GM18909 (cell line): ENCODE results near the gene KIF20B.
A peak's percentile ranks its signal among the peaks of the same experiment; 100 is the strongest.

Experiments used
- ATAC-seq: cut with Tn5 transposase; IDR thresholded peaks from one replicate; pipeline ENCODE4 v1.9.1; 2021; ENCODE audit warnings: mild to moderate bottlenecking; ENCODE audit not compliant: unreplicated experiment, poor library complexity

Gene KIF20B

GRCh38 chr10:89701242-89702120 lies at the start of gene KIF20B:
KIF20B (plus strand) TSS chr10:89701590; CDS start chr10:89705295, 3,705 bp downstream.
- ATAC-seq: peak; percentile 98

- ATAC-seq: peak; percentile 42
Observed at GRCh38 chr10:89651916-89652573, 49.3 kb upstream of the KIF20B start.

- ATAC-seq: no peak
Observed at GRCh38 chr10:89652806-89653370, 48.5 kb upstream of the KIF20B start.

- peak; percentile 77 for ATAC-seq
Observed at GRCh38 chr10:89653410-89653869, 48.0 kb upstream of the KIF20B start.

GRCh38 chr10:89655722-89656121 lies 45.7 kb upstream of the KIF20B start:
- no peak for ATAC-seq

GRCh38 chr10:89657302-89657701 lies 44.1 kb upstream of the KIF20B start:
- no peak for ATAC-seq

- ATAC-seq: no peak
Observed at GRCh38 chr10:89659143-89660131, 42.0 kb upstream of the KIF20B start.

GRCh38 chr10:89662596-89662995 lies 38.8 kb upstream of the KIF20B start:
- ATAC-seq: no peak

- no peak for ATAC-seq
Observed at GRCh38 chr10:89663144-89663543, 38.2 kb upstream of the KIF20B start.

GRCh38 chr10:89664203-89664602 lies 37.2 kb upstream of the KIF20B start:
- no peak for ATAC-seq

- ATAC-seq: no peak
Observed at GRCh38 chr10:89665302-89665701, 36.1 kb upstream of the KIF20B start.

- no peak for ATAC-seq
Observed at GRCh38 chr10:89666138-89666537, 35.3 kb upstream of the KIF20B start.

GRCh38 chr10:89668386-89669071 lies 32.9 kb upstream of the KIF20B start:
- ATAC-seq: no peak

- ATAC-seq: no peak
Observed at GRCh38 chr10:89669985-89670384, 31.4 kb upstream of the KIF20B start.

GRCh38 chr10:89670926-89671325 lies 30.5 kb upstream of the KIF20B start:
- no peak for ATAC-seq

- ATAC-seq: no peak
Observed at GRCh38 chr10:89677341-89677740, 24.0 kb upstream of the KIF20B start.

- no peak for ATAC-seq
Observed at GRCh38 chr10:89679986-89680385, 21.4 kb upstream of the KIF20B start.

GRCh38 chr10:89683883-89684282 lies 17.5 kb upstream of the KIF20B start:
- no peak for ATAC-seq

GRCh38 chr10:89684604-89685003 lies 16.8 kb upstream of the KIF20B start:
- ATAC-seq: no peak
